HCT116 (cell line): Measurements from ENCODE around the gene DCHS1. TPM values are rescaled to one million over a fixed set of nuclear protein-coding genes. Genes with fewer than 3 reads are reported as not detected.

Experiments used
- ATAC-seq: fragments of 200-7000 bp; cut with Tn5 transposase; 2 replicates; pipeline ENCODE4 v1.9.1; 2020; ENCODE audit warnings: mild to moderate bottlenecking, moderate library complexity
- BruUV-seq: library from RNA; stranded (reverse); fragments of 400-500 nt; replicated peaks from 2 replicates; lab custom pipeline; 2021; lab: Mats Ljungman, UMichigan
- CTCF ChIA-PET: fragments of 300-600 bp; sonication (Branson Sonifier 250); formaldehyde crosslinking; loops from one replicate; lab custom pipeline; 2021; ENCODE audit warnings: antibody characterized with exemption; lab: Charles Lee
- POLR2A ChIA-PET: fragments of 300-600, 350-600 bp; sonication (Branson Sonifier 250); formaldehyde crosslinking; loops from one replicate; lab custom pipeline; 2021; ENCODE audit warnings: antibody characterized with exemption; lab: Charles Lee
- RAD21 ChIA-PET, 2 experiments: fragments of 300-600 bp; sonication (Branson Sonifier 250); formaldehyde crosslinking; loops; one replicate each; lab custom pipeline; 2023; ENCODE audit warnings: low total read pairs in 2 of 2; ENCODE audit not compliant: uncharacterized antibody in 2 of 2, unreplicated experiment in 2 of 2, low non-redundant PET in 1 of 2; lab: Charles Lee
- DNase-seq: peaks from one replicate; pipeline ENCODE4 v3.0.0-alpha.2; 2010; ENCODE audit warnings: low read depth, low spot score
- H2AFZ ChIP-seq: fragments of 200-600 bp; shearing (Covaris generic), sonication (generic); 2 replicates; pipeline ENCODE4 v1.6.1; 2017; ENCODE audit warnings: low read depth, mixed run types, mixed read lengths, antibody characterized with exemption, low read length; ENCODE audit not compliant: poor library complexity, severe bottlenecking
- H3K27ac ChIP-seq: 2 replicates; pipeline ENCODE4 v1.5.1; 2012; ENCODE audit warnings: low read depth, low read length
- H3K27me3 ChIP-seq: fragments of 200-600 bp; sonication (generic); 2 replicates; pipeline ENCODE4 v1.6.1; 2016; ENCODE audit warnings: mixed run types, low read length, mixed read lengths; ENCODE audit not compliant: insufficient read depth
- H3K36me3 ChIP-seq, 2 experiments: fragments of 200-500 bp in 1 of 2; fragments of 200-600 bp in 1 of 2; sonication (Bioruptor generic) in 1 of 2; sonication (generic) in 1 of 2; 2 replicates each; pipeline versions ENCODE4 v1.5.1 to v1.6.1; 2014 to 2016; ENCODE audit warnings: low read length in 2 of 2, inconsistent platforms in 1 of 2, mixed read lengths in 1 of 2, mixed run types in 1 of 2; ENCODE audit not compliant: insufficient read depth in 2 of 2, control insufficient read depth in 1 of 2
- H3K4me1 ChIP-seq, 2 experiments: fragments of 200-600 bp in 1 of 2; sonication (generic) in 1 of 2; 2 replicates each; pipeline versions ENCODE4 v1.5.1 to v1.6.1; 2012 to 2017; ENCODE audit warnings: low read length in 2 of 2, inconsistent platforms in 1 of 2, mild to moderate bottlenecking in 1 of 2, mixed read lengths in 1 of 2, mixed run types in 1 of 2, moderate library complexity in 1 of 2; ENCODE audit not compliant: insufficient read depth in 2 of 2, control insufficient read depth in 1 of 2
- H3K4me2 ChIP-seq: fragments of 200-600 bp; sonication (generic); 2 replicates; pipeline ENCODE4 v1.6.1; 2017; ENCODE audit warnings: mixed run types, low read length, mixed read lengths
- H3K4me3 ChIP-seq, 2 experiments: fragments of 200-600 bp in 1 of 2; sonication (generic) in 1 of 2; replicated peaks in 1 of 2; 2 replicates each; pipeline ENCODE4 v1.5.1; 2011 to 2016; ENCODE audit warnings: low read length in 2 of 2, control low read depth in 1 of 2, low read depth in 1 of 2, mild to moderate bottlenecking in 1 of 2, mixed read lengths in 1 of 2, mixed run types in 1 of 2
- H3K79me2 ChIP-seq: fragments of 200-600 bp; sonication (generic); 2 replicates; pipeline ENCODE4 v1.6.1; 2017; ENCODE audit warnings: mild to moderate bottlenecking, mixed run types, low read length, moderate library complexity, mixed read lengths; ENCODE audit not compliant: insufficient read depth
- H3K9ac ChIP-seq: fragments of 200-600 bp; sonication (generic); 2 replicates; pipeline ENCODE4 v1.6.1; 2016; ENCODE audit warnings: low read length, mixed read lengths
- H3K9me2 ChIP-seq: fragments of 200-600 bp; sonication (generic), shearing (Covaris generic); 2 replicates; pipeline ENCODE4 v1.6.1; 2017; ENCODE audit warnings: mixed run types, mild to moderate bottlenecking, moderate library complexity; ENCODE audit not compliant: insufficient read depth
- H3K9me3 ChIP-seq, 2 experiments: fragments of 200-500 bp in 1 of 2; fragments of 200-600 bp in 1 of 2; sonication (Bioruptor generic) in 1 of 2; sonication (generic) in 1 of 2; 2 replicates each; pipeline ENCODE4 v1.6.1; 2014 to 2017; ENCODE audit warnings: low read length in 2 of 2, mixed read lengths in 2 of 2, inconsistent platforms in 1 of 2, low read depth in 1 of 2, mild to moderate bottlenecking in 1 of 2, mixed run types in 1 of 2, moderate library complexity in 1 of 2; ENCODE audit not compliant: control insufficient read depth in 1 of 2, insufficient read depth in 1 of 2
- H4K20me1 ChIP-seq: fragments of 200-600 bp; sonication (generic), shearing (Covaris generic); 2 replicates; pipeline ENCODE4 v1.6.1; 2017; ENCODE audit warnings: mixed run types, mild to moderate bottlenecking, moderate library complexity; ENCODE audit not compliant: insufficient read depth
- ATF3 ChIP-seq: IDR thresholded peaks from 2 replicates; pipeline ENCODE4 v1.6.1; 2012
- CTCF ChIP-seq, 3 experiments: fragments of 200-600 bp in 1 of 3; sonication (generic) in 1 of 3; IDR thresholded peaks in 2 of 3; conservative IDR thresholded peaks in 1 of 3; 2 replicates each; pipeline ENCODE4 v1.5.1; 2012 to 2017; ENCODE audit warnings: low read depth in 2 of 3, low read length in 2 of 3, antibody characterized with exemption in 1 of 3, borderline replicate concordance in 1 of 3, control low read depth in 1 of 3, mild to moderate bottlenecking in 1 of 3, mixed read lengths in 1 of 3, mixed run types in 1 of 3, moderate library complexity in 1 of 3; ENCODE audit not compliant: insufficient read depth in 1 of 3
- EGR1 ChIP-seq: IDR thresholded peaks from 2 replicates; pipeline ENCODE4 v1.6.1; 2012; ENCODE audit warnings: low read depth
- EZH2 ChIP-seq: fragments of 200-600 bp; sonication (generic); IDR thresholded peaks from 2 replicates; pipeline ENCODE4 v1.6.1; 2017; ENCODE audit warnings: antibody characterized with exemption, mixed run types
- EZH2phosphoT487 ChIP-seq: fragments of 200-600 bp; IDR thresholded peaks from 2 replicates; pipeline ENCODE4 v1.6.1; 2018; ENCODE audit warnings: antibody characterized with exemption, borderline replicate concordance
- JUND ChIP-seq: IDR thresholded peaks from 2 replicates; pipeline ENCODE4 v1.6.1; 2012
- POLR2A ChIP-seq: IDR thresholded peaks from 2 replicates; pipeline ENCODE4 v1.7.0; 2011; ENCODE audit warnings: borderline replicate concordance; ENCODE audit not compliant: insufficient read depth, insufficient read length; ENCODE audit errors: extremely low read depth
- POLR2AphosphoS5 ChIP-seq: IDR thresholded peaks from 2 replicates; pipeline ENCODE4 v1.6.1; 2011; ENCODE audit warnings: mild to moderate bottlenecking, low read depth, low read length, moderate library complexity
- REST ChIP-seq: IDR thresholded peaks from 2 replicates; pipeline ENCODE4 v1.6.1; 2012; ENCODE audit warnings: low read depth
- TCF7L2 ChIP-seq: IDR thresholded peaks from 2 replicates; pipeline ENCODE4 v1.7.0; 2011; ENCODE audit warnings: borderline replicate concordance, inconsistent platforms; ENCODE audit not compliant: insufficient read depth, insufficient read length; ENCODE audit errors: extremely low read depth
- YY1 ChIP-seq: IDR thresholded peaks from 2 replicates; pipeline ENCODE4 v1.6.1; 2011; ENCODE audit warnings: low read length, low read depth, moderate library complexity, mild to moderate bottlenecking; ENCODE audit not compliant: insufficient replicate concordance; ENCODE audit errors: extremely low read depth
- intact Hi-C: fragments of 100-400 bp; cut with micrococcal nuclease; formaldehyde crosslinking; loops from 2 replicates; pipeline ENCODE4 v1.10.0; 2022
- total RNA-seq: library from RNA; stranded (reverse); gene quantifications from one replicate; pipeline ENCODE4 v1.2.1, GENCODE V29; 2021; ENCODE audit not compliant: unreplicated experiment
- TF ChIP-seq, protein P1 (sequence below): IDR thresholded peaks from 2 replicates; pipeline ENCODE4 v1.6.1; 2011; ENCODE audit warnings: mild to moderate bottlenecking, low read length, moderate library complexity; ENCODE audit not compliant: insufficient replicate concordance; ENCODE audit errors: extremely low read depth

The DCHS1 gene
- total RNA-seq, 1 experiment from 2014 or later: 0.30 TPM

DNA sequence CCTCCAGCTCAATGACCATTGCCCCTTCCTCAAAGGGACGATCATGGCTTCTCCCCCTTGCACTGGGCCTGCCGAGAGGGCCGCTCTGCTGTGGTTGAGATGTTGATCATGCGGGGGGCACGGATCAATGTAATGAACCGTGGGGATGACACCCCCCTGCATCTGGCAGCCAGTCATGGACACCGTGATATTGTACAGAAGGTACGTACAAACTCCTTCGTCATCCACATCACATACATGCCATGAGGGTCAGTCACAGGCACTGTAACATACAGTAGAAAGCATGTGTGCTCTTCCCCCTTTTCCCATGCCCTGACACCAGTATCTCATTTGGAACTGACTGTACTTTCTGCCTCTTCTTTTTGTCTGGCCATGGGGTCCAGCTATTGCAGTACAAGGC lies 47.6 kb downstream of the DCHS1 start (continued):
- no peak for TF ChIP-seq REST
- TF ChIP-seq, protein P1, sequence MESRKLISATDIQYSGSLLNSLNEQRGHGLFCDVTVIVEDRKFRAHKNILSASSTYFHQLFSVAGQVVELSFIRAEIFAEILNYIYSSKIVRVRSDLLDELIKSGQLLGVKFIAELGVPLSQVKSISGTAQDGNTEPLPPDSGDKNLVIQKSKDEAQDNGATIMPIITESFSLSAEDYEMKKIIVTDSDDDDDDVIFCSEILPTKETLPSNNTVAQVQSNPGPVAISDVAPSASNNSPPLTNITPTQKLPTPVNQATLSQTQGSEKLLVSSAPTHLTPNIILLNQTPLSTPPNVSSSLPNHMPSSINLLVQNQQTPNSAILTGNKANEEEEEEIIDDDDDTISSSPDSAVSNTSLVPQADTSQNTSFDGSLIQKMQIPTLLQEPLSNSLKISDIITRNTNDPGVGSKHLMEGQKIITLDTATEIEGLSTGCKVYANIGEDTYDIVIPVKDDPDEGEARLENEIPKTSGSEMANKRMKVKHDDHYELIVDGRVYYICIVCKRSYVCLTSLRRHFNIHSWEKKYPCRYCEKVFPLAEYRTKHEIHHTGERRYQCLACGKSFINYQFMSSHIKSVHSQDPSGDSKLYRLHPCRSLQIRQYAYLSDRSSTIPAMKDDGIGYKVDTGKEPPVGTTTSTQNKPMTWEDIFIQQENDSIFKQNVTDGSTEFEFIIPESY: no peak
- TF ChIP-seq, all 23 proteins: peak for 0

DNA sequence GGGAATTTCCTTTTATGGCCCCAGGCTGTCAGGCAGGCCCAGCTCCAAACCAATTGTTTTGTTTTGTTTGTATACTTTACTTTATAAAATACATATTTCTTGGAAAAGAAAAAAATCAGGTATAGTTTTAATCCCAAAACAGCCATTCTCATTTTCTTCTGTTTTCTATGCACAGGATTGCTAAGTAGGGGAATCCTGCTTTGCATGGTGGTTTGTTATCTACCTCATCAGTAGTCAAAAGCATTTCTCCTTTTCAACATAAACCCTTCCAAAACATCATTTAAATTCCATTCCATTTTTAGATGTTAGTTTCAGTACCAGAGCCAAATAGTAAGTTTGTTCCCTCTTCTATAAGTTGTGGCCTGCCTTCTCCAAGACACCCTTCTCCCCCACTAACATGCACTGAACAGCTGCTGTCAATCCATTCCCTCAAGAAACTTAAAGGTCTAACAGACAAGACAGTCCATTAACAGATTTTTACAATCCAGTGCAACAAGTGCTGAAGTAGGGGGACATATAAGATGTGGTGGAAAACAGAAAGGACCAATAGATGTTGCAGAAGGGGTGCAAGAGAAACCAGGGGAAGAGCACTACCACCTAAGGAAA lies 48.3 kb downstream of the DCHS1 start:
- ATAC-seq (no peak), DNase-seq (no peak)
- Histone ChIP-seq H3K9me2 (no peaks in the 10 kb centered on the region), H2AFZ (no peak overlapping the region), H3K4me2 (peak overlapping the region; percentile 69), H3K27ac (peak overlapping the region; percentile 78), H4K20me1 (no peaks in the 10 kb centered on the region), H3K36me3 (peaks cover 21 to 42% of the 10 kb centered on the region in 2 experiments), H3K9me3 (no peaks in the 10 kb centered on the region), H3K79me2 (peaks cover 80% of the 10 kb centered on the region), H3K9ac (peak overlapping the region; percentile 33; the same call in 1 of the 2 replicates), H3K27me3 (no peaks in the 10 kb centered on the region), H3K4me3 (peak overlapping the region in 1 of 2 experiments; percentile 36; a peak in 1 of 4 replicates), H3K4me1 (peaks cover 25 to 52% of the 10 kb centered on the region in 2 experiments)
- ChIA-PET CTCF (interaction anchor here (1.2 kb wide), 1 partner anchor 76 kb away, joined by 3 read pairs; no protein-coding TSS in a partner anchor), RAD21 (no interaction called here), POLR2A (interaction anchor here (1.0 kb wide), 1 partner anchor 87 kb away, joined by 4 read pairs; no protein-coding TSS in a partner anchor)
- intact Hi-C loops: no loop called here
- no TSS peak for BruUV-seq
- TF ChIP-seq JUND: no peak
- TF ChIP-seq POLR2A: no peak
- TF ChIP-seq CTCF (IDR thresholded peaks at IDR 0.05 in 2 of 3, conservative IDR thresholded peaks at IDR 0.05 in 1 of 3; ENCODE audit: borderline replicate concordance in 1 of 3, insufficient read depth in 1 of 3, low read depth in 2 of 3, low read length in 2 of 3): no peak
- TF ChIP-seq EZH2phosphoT487: no peak
- no peak for TF ChIP-seq YY1
- TF ChIP-seq ATF3: no peak
- no peak for TF ChIP-seq TCF7L2
- no peak for TF ChIP-seq EGR1
- no peak for TF ChIP-seq POLR2AphosphoS5
- TF ChIP-seq EZH2: no peak
- TF ChIP-seq, protein P1: no peak
